ENCODE data around the gene GNB1L.

DNA sequence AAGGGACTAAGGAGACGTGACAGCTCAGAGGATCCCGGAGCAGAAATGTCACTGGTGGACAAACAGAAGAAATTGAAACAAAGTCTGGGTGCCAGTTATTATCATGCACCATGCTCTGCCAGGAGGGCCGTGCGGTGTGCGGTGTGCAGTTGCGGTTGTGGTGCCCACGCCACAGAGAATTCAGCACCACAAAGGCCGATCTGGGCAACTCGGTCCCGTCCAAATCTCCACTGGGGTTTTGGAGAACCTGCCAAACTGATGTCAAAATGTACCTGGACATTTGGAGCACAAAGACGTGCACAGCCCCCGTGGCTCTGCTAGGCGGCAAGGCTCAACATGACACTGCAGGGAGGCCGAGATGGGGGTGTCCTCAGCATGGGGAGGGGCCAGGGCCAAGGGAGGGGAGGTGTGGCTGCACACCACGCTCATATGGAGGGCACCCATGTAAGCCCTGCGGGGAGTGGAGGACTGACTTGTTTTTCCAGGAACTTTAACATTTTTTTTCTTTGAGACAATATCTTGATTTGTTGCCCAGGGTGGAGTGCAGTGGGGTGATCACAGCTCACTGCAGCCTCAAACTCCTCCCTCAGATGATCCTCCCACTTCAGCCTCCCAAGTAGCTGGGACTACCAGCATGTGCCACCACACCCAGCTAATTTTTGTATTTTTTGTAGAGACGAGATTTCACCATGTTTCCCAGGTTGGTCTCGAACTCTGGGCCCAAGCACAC lies 39.4 kb downstream of the GNB1L start:
- no peak for TF ChIP-seq CTCF (IDR thresholded peaks at IDR 0.05; ENCODE audit: low read length)
- no peak for TF ChIP-seq EZH2 (optimal IDR thresholded peaks at IDR 0.05; ENCODE audit: low read depth, low read length)
- no peak for TF ChIP-seq EZH2phosphoT487 (IDR thresholded peaks at IDR 0.05; ENCODE audit: low read length)
